H9 (cell line): ENCODE data around the gene KIAA0513. TPM values are rescaled to one million over a fixed set of nuclear protein-coding genes. Genes with fewer than 3 reads are reported as not detected.

Source experiments
- DNase-seq: peaks from one replicate; pipeline ENCODE4 v3.0.0-alpha.2; 2017
- H2AFZ ChIP-seq: one replicate; pipeline ENCODE4 v1.6.1; 2013; ENCODE audit warnings: mild to moderate bottlenecking, low read length, control low read depth, moderate library complexity
- H2AK5ac ChIP-seq: 2 replicates; pipeline ENCODE4 v1.6.1; 2013; ENCODE audit warnings: low read length, control low read depth, mixed read lengths; ENCODE audit not compliant: insufficient read length
- H2BK120ac ChIP-seq: one replicate; pipeline ENCODE4 v1.6.1; 2013; ENCODE audit warnings: low read depth, mild to moderate bottlenecking, low read length, control low read depth, inconsistent platforms; ENCODE audit not compliant: poor library complexity, severe bottlenecking
- H2BK12ac ChIP-seq: 2 replicates; pipeline ENCODE4 v1.6.1; 2013; ENCODE audit warnings: low read length, control low read depth, mixed read lengths, low read depth; ENCODE audit not compliant: insufficient read length
- H2BK15ac ChIP-seq: 2 replicates; pipeline ENCODE4 v1.6.1; 2013; ENCODE audit warnings: low read depth, low read length, control low read depth
- H2BK20ac ChIP-seq: one replicate; pipeline ENCODE4 v1.6.1; 2013; ENCODE audit warnings: low read depth, mild to moderate bottlenecking, low read length, control low read depth, inconsistent platforms; ENCODE audit not compliant: poor library complexity, severe bottlenecking
- H2BK5ac ChIP-seq: 2 replicates; pipeline ENCODE4 v1.6.1; 2013; ENCODE audit warnings: low read length, control low read depth, mixed read lengths; ENCODE audit not compliant: insufficient read length
- H3K14ac ChIP-seq: 2 replicates; pipeline ENCODE4 v1.6.1; 2013; ENCODE audit warnings: low read length, control low read depth; ENCODE audit not compliant: insufficient read depth
- H3K18ac ChIP-seq: 2 replicates; pipeline ENCODE4 v1.6.1; 2013; ENCODE audit warnings: low read depth, mild to moderate bottlenecking, mixed read lengths, low read length, control low read depth; ENCODE audit not compliant: insufficient read length
- H3K23ac ChIP-seq: 2 replicates; pipeline ENCODE4 v1.6.1; 2013; ENCODE audit warnings: low read length, control low read depth, mixed read lengths, low read depth; ENCODE audit not compliant: insufficient read length
- H3K23me2 ChIP-seq: 2 replicates; pipeline ENCODE4 v1.6.1; 2013; ENCODE audit warnings: low read depth, mild to moderate bottlenecking, mixed read lengths, low read length, control low read depth; ENCODE audit not compliant: insufficient read length, poor library complexity, severe bottlenecking
- H3K27ac ChIP-seq: 2 replicates; pipeline ENCODE4 v1.5.1; 2013; ENCODE audit warnings: low read length, control low read depth, mixed read lengths, low read depth; ENCODE audit not compliant: insufficient read length
- H3K27me3 ChIP-seq: 2 replicates; pipeline ENCODE4 v1.6.1; 2013; ENCODE audit warnings: low read length, control low read depth, inconsistent platforms; ENCODE audit not compliant: insufficient read depth
- H3K4ac ChIP-seq: 2 replicates; pipeline ENCODE4 v1.6.1; 2013; ENCODE audit warnings: low read depth, mild to moderate bottlenecking, control low read depth, inconsistent platforms, low read length, moderate library complexity
- H3K4me1 ChIP-seq: 2 replicates; pipeline ENCODE4 v1.6.1; 2013; ENCODE audit warnings: low read length, control low read depth, inconsistent platforms; ENCODE audit not compliant: insufficient read depth
- H3K4me2 ChIP-seq: 2 replicates; pipeline ENCODE4 v1.6.1; 2013; ENCODE audit warnings: low read length, control low read depth, mixed read lengths; ENCODE audit not compliant: insufficient read length, insufficient read depth
- H3K56ac ChIP-seq: 2 replicates; pipeline ENCODE4 v1.6.1; 2013; ENCODE audit warnings: low read depth, mild to moderate bottlenecking, mixed read lengths, low read length, control low read depth; ENCODE audit not compliant: insufficient read length
- H3K79me1 ChIP-seq: 2 replicates; pipeline ENCODE4 v1.6.1; 2013; ENCODE audit warnings: low read depth, mild to moderate bottlenecking, moderate library complexity, low read length, control low read depth, inconsistent platforms; ENCODE audit not compliant: insufficient read depth, poor library complexity, severe bottlenecking
- H3K79me2 ChIP-seq: 2 replicates; pipeline ENCODE4 v1.6.1; 2013; ENCODE audit warnings: low read length, control low read depth, inconsistent platforms; ENCODE audit not compliant: insufficient read depth
- H3K9ac ChIP-seq: 2 replicates; pipeline ENCODE4 v1.6.1; 2013; ENCODE audit warnings: low read length, control low read depth, mixed read lengths; ENCODE audit not compliant: insufficient read length; ENCODE audit errors: extremely low read depth
- H3K9me3 ChIP-seq: one replicate; pipeline ENCODE4 v1.6.1; 2013; ENCODE audit warnings: low read depth, low read length, inconsistent platforms; ENCODE audit not compliant: control insufficient read depth
- H3T11ph ChIP-seq: one replicate; pipeline ENCODE4 v1.6.1; 2013; ENCODE audit warnings: mild to moderate bottlenecking, low read length, control low read depth, inconsistent platforms
- H4K20me1 ChIP-seq: one replicate; pipeline ENCODE4 v1.6.1; 2013; ENCODE audit not compliant: control insufficient read depth, insufficient read length, insufficient read depth
- H4K5ac ChIP-seq: 2 replicates; pipeline ENCODE4 v1.6.1; 2013; ENCODE audit warnings: low read depth, mild to moderate bottlenecking, mixed read lengths, low read length, control low read depth; ENCODE audit not compliant: insufficient read length
- H4K8ac ChIP-seq: replicated peaks from 2 replicates; pipeline ENCODE4 v1.6.1; 2013; ENCODE audit warnings: low read length, control low read depth, mixed read lengths, low read depth; ENCODE audit not compliant: insufficient read length
- H4K91ac ChIP-seq: 2 replicates; pipeline ENCODE4 v1.6.1; 2013; ENCODE audit warnings: low read depth, mild to moderate bottlenecking, moderate library complexity, mixed read lengths, low read length, control low read depth; ENCODE audit not compliant: insufficient read length
- H3K27ac Mint-ChIP-seq, 3 experiments: 2 replicates in 2 of 3; 3 replicates in 1 of 3; pipeline ENCODE4 v1.8.0; 2020 to 2021; ENCODE audit warnings: mixed read lengths in 3 of 3, mild to moderate bottlenecking in 1 of 3, moderate library complexity in 1 of 3
- H3K27me3 Mint-ChIP-seq: 2 replicates; pipeline ENCODE4 v1.8.0; 2021; ENCODE audit warnings: low read depth, mild to moderate bottlenecking, moderate library complexity, mixed read lengths
- H3K36me3 Mint-ChIP-seq, 3 experiments: 2 replicates in 2 of 3; 3 replicates in 1 of 3; pipeline ENCODE4 v1.8.0; 2020 to 2021; ENCODE audit warnings: low read depth in 3 of 3, mixed read lengths in 3 of 3; ENCODE audit not compliant: insufficient read depth in 1 of 3
- H3K4me1 Mint-ChIP-seq, 2 experiments: 2 replicates each; pipeline ENCODE4 v1.8.0; 2020; ENCODE audit warnings: mixed read lengths in 2 of 2
- H3K4me3 Mint-ChIP-seq, 2 experiments: 2 replicates in 1 of 2; 3 replicates in 1 of 2; pipeline ENCODE4 v1.8.0; 2020 to 2021; ENCODE audit warnings: mild to moderate bottlenecking in 2 of 2, mixed read lengths in 2 of 2, moderate library complexity in 1 of 2
- H3K9me3 Mint-ChIP-seq, 2 experiments: 2 replicates in 1 of 2; 3 replicates in 1 of 2; pipeline ENCODE4 v1.8.0; 2020; ENCODE audit warnings: mild to moderate bottlenecking in 2 of 2, mixed read lengths in 2 of 2, moderate library complexity in 1 of 2
- CTCF ChIP-seq: fragments of 200-600 bp; sonication (generic); conservative IDR thresholded peaks from 3 replicates; pipeline ENCODE4 v1.8.0; 2021; ENCODE audit warnings: antibody characterized with exemption, mild to moderate bottlenecking
- WGBS: extraction: QIAGEN DNeasy Blood & Tissue Kit; methylation state at CpG from one replicate; pipeline ENCODE4 v1.1.7; 2013; ENCODE audit warnings: missing lambda C conversion rate, low lambda C conversion rate, mixed read lengths; ENCODE audit not compliant: insufficient read length; ENCODE audit errors: extremely low coverage; 5-methylcytosine and 5-hydroxymethylcytosine counted together
- total RNA-seq: library from RNA; stranded (reverse); gene quantifications from 2 replicates; pipeline ENCODE4 v1.2.1, GENCODE V29; 2021

The KIAA0513 gene
- total RNA-seq, 1 experiment from 2014 or later, result 4.7 TPM

GRCh38 chr16:85051067-85051581 is 23.5 kb downstream of the KIAA0513 start:
- Mint-ChIP-seq H3K27me3 (peaks cover 20% of the 10 kb centered on the region), H3K4me1 (peaks cover 4 to 11% of the 10 kb centered on the region in 2 experiments), H3K27ac (no peak overlapping the region), H3K4me3 (no peak overlapping the region), H3K36me3 (no peaks in the 10 kb centered on the region; a peak in 1 of 7 replicates), H3K9me3 (no peaks in the 10 kb centered on the region)
- no peaks in the 10 kb centered on the region for H3K9me3 ChIP-seq
- no peak overlapping the region for H2BK20ac ChIP-seq
- no peak overlapping the region for H3K23ac ChIP-seq
- no peaks in the 10 kb centered on the region for H3K4me1 ChIP-seq
- no peak for TF ChIP-seq CTCF
- no peaks in the 10 kb centered on the region for H3K27me3 ChIP-seq
- H2AFZ ChIP-seq, result no peak overlapping the region
- no peak overlapping the region for H3K9ac ChIP-seq
- H2BK12ac ChIP-seq, result no peak overlapping the region
- H3K14ac ChIP-seq, result no peak overlapping the region
- no peaks in the 10 kb centered on the region for H3K79me1 ChIP-seq
- H2AK5ac ChIP-seq, result no peak overlapping the region
- H4K8ac ChIP-seq, result no peak overlapping the region
- no peak overlapping the region for H3K4ac ChIP-seq
- no peak overlapping the region for H2BK120ac ChIP-seq
- H3K4me2 ChIP-seq, result no peak overlapping the region
- H4K5ac ChIP-seq, result no peak overlapping the region
- DNase-seq, result no peak
- H3K23me2 ChIP-seq, result no peaks in the 10 kb centered on the region
- H4K91ac ChIP-seq, result no peak overlapping the region
- no CpG with 5 or more reads among the region's 8 CpGs for WGBS
- H2BK5ac ChIP-seq, result no peak overlapping the region
- H3K56ac ChIP-seq, result no peak overlapping the region
- no peaks in the 10 kb centered on the region for H3K79me2 ChIP-seq
- H3K18ac ChIP-seq, result no peak overlapping the region
- no peak overlapping the region for H3T11ph ChIP-seq
- no peaks in the 10 kb centered on the region for H4K20me1 ChIP-seq
- H2BK15ac ChIP-seq, result no peak overlapping the region
- no peak overlapping the region for H3K27ac ChIP-seq
